ENCODE measurements around the gene GIGYF1. TPM values are rescaled to one million over a fixed set of nuclear protein-coding genes. Genes with fewer than 3 reads are reported as not detected.
"Not testable (repeated sequence)": the region's sequence is repeated elsewhere in the genome, so short reads cannot be mapped to it uniquely, and the experiment has no call there.

Gene GIGYF1
- total and polyA plus RNA-seq, 8 donors = 19.2 to 76.2 (median 30.4) TPM

- peak overlapping the region; percentile 87 to 91 (median 90) for H3K4me3 ChIP-seq
- peaks cover 3 to 24% (median 16%) of the 10 kb centered on the region in 3 donors for H3K36me3 ChIP-seq
- FAIRE-seq = no peak
- intact Hi-C loops (cut with DNase I) = no loop called here
- H3K27ac ChIP-seq = peak overlapping the region; percentile 93 to 98 (median 97)
- H3K27me3 ChIP-seq = no peaks in the 10 kb centered on the region
- 0 to 2% methylated on average over 18 to 34 of the region's 34 CpGs for WGBS, 2 donors
- DNase-seq = peak in 4 of 6 donors; percentile 59 to 86 (median 72)
- no peaks in the 10 kb centered on the region for H3K4me1 ChIP-seq
- no peaks in the 10 kb centered on the region for H3K9me3 ChIP-seq
- no peak for TF ChIP-seq CTCF (IDR thresholded peaks at IDR 0.05)
- ATAC-seq = peak in 3 of 4 donors; percentile 3 to 14 (median 3)
Observed at GRCh38 chr7:100673942-100674410, 20.1 kb downstream of the GIGYF1 start.

- ATAC-seq (peak; percentile 85 to 90 (median 86)), FAIRE-seq (peak; percentile 77), DNase-seq (peak; percentile 99 to 100 (median 99))
- WGBS, 2 donors = 0 to 1% methylated on average over 41 to 65 of the region's 65 CpGs
- Histone ChIP-seq H3K27me3 (no peaks in the 10 kb centered on the region), H3K4me1 (no peaks in the 10 kb centered on the region), H3K9me3 (no peaks in the 10 kb centered on the region), H3K27ac (peak within 1 kb of the TSS; percentile 93 to 98 (median 97)), H3K36me3 (peaks cover 2 to 20% (median 11%) of the 10 kb centered on the region in 3 donors), H3K4me3 (peak within 1 kb of the TSS; percentile 87 to 91 (median 90))
- TF ChIP-seq CTCF (IDR thresholded peaks at IDR 0.05) = no peak
- intact Hi-C loops (cut with DNase I) = no loop called here
Observed at GRCh38 chr7:100673302-100673941, 20.6 kb downstream of the GIGYF1 start, which contains the start of gene GNB2. GNB2 (plus strand) TSS chr7:100673740; CDS start chr7:100676266, 2,526 bp downstream.

- 89 to 94% methylated on average over 18 of the region's 18 CpGs for WGBS, 2 donors
- intact Hi-C loops (cut with DNase I) = no loop called here
- no peaks in the 10 kb centered on the region for H3K9me3 ChIP-seq
- peaks cover 0 to 2% (median 0%) of the 10 kb centered on the region in 3 donors for H3K36me3 ChIP-seq
- no peaks in the 10 kb centered on the region for H3K4me1 ChIP-seq
- H3K27me3 ChIP-seq = no peaks in the 10 kb centered on the region
- FAIRE-seq (no peak), ATAC-seq (no peak), DNase-seq (no peak)
- H3K27ac ChIP-seq = no peak overlapping the region
- no peak overlapping the region for H3K4me3 ChIP-seq
- no peak for TF ChIP-seq CTCF (IDR thresholded peaks at IDR 0.05)
Observed at GRCh38 chr7:100671353-100672327, 22.4 kb downstream of the GIGYF1 start.

- Histone ChIP-seq H3K9me3 (no peaks in the 10 kb centered on the region), H3K27me3 (no peaks in the 10 kb centered on the region), H3K4me3 (no peak overlapping the region), H3K4me1 (no peaks in the 10 kb centered on the region), H3K36me3 (no peaks in the 10 kb centered on the region), H3K27ac (no peak overlapping the region)
- no peak for ATAC-seq
- intact Hi-C loops (cut with DNase I) = no loop called here
- FAIRE-seq = no peak
- DNase-seq = no peak
- WGBS, 2 donors = 56 to 68% methylated on average over 8 of the region's 8 CpGs
- TF ChIP-seq CTCF (IDR thresholded peaks at IDR 0.05) = no peak
Observed at GRCh38 chr7:100670074-100670473, 24.0 kb downstream of the GIGYF1 start.

- H3K9me3 ChIP-seq; FAIRE-seq; DNase-seq; H3K4me3 ChIP-seq; H3K4me1 ChIP-seq; H3K27me3 ChIP-seq; intact Hi-C loops (cut with DNase I); H3K36me3 ChIP-seq; H3K27ac ChIP-seq; ATAC-seq: not testable (repeated sequence)
- WGBS, 2 donors = 92 to 95% methylated on average over 12 of the region's 12 CpGs
Observed at GRCh38 chr7:100669106-100669505, 24.9 kb downstream of the GIGYF1 start.

Measured in pancreas (tissue), 10 donors.